Endothelial cell of hepatic sinusoid (primary cell): ENCODE measurements around the gene FAIM2.

ENCODE experiments used
- in situ Hi-C: cut with HindIII; loops from 2 replicates; pipeline ENCODE4 v1.10.0; 2017; ENCODE audit warnings: low sequenced_read_pairs

FAIM2 gene

DNA sequence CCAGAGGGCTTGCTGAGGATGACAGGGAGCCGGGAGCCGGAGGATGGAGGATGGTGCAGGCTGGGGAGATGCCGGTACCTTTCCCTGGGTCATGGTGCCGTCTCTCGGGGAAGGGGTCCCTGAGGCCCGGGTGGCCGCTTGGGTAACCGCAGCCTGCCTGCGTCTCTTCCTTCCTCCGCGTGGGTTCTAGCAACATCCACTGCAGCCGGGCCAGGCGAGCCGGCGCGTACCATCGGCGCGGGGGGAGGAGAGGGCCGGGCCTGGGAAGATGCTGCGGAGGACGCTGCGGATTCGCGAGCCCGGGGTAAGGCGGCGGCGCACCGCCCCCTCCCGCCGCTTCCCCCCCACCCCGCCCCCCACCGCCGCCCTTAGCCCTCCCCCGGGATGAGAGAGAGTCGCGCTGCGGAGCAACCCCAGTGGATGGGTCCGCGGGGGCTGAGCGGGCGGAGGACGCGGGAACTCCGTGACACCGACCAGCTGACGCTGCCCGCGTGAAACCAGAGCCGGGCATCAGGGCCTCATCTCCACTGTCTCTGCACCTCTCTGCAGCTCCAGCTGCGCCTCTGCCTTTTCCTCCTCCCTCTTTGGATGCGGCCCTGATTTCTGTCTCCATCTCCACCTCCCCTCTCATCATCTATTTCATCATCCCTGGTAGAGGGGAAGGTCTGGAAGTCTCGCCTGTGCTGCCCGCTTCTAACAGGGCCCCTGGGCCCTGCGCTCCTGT, at the start of gene FAIM2:
TSS of gene FAIM2 (minus strand) at position 201 of the 724 bp plus-strand sequence. CDS start at position 93, 108 bp downstream.
- in situ Hi-C loops: no loop called here

- in situ Hi-C loops: loop anchor here (5.0 kb wide), 1 partner anchor 61 kb away; no protein-coding TSS in a partner anchor
Observed at GRCh38 chr12:49953151-49953550, 49.5 kb upstream of the FAIM2 start.

- in situ Hi-C loops: loop anchor here (5.0 kb wide), 1 partner anchor 60 kb away; no protein-coding TSS in a partner anchor
Observed at GRCh38 chr12:49952391-49953055, 48.8 kb upstream of the FAIM2 start.

DNA sequence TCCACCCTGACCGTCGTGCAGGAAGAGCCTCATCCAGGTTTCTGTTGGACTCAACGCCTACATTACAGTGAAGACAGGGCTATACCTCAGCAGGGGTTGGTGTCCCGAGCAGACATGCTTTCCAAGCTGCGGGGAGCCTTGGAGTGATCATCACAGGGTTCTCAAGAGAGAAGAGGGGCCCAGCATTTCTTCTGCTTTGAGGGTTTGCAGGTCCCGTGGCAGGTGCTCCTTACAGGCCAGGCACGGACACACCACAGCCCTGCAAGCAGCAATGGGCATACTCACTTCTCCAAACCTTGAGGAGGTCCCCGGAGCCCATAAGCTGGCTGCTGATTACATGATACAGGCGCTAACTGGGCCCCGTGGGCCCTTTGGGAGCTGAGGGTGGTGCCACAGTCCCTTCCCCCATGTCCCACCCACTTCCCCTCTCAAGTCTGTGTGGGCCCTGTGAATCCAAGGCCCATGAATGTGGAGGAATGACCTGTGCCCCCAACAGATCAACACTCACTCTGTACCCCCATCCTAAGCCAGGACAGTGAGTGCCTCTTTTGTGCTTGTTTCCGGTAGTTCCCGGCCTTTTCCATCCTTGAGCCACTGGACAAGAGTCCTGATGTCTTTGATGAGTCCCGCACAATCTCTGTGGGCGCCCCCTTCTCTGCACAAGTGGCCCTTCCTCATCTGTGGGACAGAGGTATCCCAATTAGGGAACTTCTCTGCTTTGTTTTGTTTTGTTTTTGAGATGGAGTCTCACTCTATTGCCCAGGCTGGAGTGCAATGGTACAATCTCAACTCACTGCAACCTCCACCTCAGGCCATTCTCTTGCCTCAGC, 47.9 kb upstream of the FAIM2 start:
- in situ Hi-C loops: loop anchor here (5.0 kb wide), 1 partner anchor 59 kb away; no protein-coding TSS in a partner anchor

GRCh38 chr12:49950273-49951251, 46.9 kb upstream of the FAIM2 start, which contains the start of gene AQP2:
TSS of gene AQP2 (plus strand) at chr12:49950737. CDS start at chr12:49950831, 94 bp downstream.
- in situ Hi-C loops: loop anchor here (5.0 kb wide), 1 partner anchor 58 kb away; no protein-coding TSS in a partner anchor

- in situ Hi-C loops: loop anchor here (5.0 kb wide), 1 partner anchor 58 kb away; no protein-coding TSS in a partner anchor
Observed at GRCh38 chr12:49949866-49950265, 46.2 kb upstream of the FAIM2 start.

DNA sequence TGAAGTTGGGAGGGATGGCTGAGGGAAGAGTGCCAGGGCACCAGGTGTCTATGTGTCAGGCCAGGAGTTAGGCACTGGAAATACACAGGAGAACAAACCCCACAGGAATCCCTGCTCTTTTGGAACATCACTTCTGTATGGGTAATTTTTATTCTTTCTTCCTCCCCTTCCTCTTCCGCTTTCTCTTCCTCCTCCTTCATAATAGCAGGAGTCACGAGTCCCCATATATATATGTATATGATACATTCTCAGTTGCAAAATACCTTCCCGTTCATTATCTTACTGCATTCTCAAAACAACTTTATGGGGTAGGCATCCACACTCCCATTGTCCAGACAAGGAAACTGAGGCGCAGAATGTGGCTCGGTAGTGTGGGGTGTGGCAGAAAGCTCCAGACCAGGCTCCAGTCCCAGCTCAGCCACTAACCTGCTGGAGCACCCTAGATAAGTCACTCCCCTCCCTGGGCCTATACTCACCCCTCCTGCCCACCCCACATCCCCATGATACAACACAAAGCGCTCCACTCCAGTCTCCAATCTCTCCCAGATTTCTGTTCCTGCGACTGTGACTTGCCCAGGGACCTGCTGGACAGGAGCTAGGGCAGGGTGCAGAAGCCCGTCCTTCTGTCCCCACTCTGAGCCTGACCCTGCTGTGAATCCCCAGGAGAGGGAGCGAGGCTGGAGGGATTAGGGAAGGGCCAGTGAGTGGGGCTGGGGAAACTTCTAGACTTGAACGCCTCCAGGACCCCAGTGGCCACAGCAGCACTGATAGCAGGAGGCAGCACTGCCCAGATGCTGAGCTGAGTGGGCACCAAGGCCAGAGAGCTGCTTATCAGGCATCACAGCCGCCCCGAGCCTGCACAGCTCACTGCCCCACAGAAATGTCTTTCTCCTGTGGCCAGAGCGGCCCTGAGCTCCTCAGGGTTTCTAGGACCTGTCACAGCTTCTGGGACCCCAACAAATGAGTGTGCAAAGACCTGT, 45.5 kb upstream of the FAIM2 start:
- in situ Hi-C loops: no loop called here

DNA sequence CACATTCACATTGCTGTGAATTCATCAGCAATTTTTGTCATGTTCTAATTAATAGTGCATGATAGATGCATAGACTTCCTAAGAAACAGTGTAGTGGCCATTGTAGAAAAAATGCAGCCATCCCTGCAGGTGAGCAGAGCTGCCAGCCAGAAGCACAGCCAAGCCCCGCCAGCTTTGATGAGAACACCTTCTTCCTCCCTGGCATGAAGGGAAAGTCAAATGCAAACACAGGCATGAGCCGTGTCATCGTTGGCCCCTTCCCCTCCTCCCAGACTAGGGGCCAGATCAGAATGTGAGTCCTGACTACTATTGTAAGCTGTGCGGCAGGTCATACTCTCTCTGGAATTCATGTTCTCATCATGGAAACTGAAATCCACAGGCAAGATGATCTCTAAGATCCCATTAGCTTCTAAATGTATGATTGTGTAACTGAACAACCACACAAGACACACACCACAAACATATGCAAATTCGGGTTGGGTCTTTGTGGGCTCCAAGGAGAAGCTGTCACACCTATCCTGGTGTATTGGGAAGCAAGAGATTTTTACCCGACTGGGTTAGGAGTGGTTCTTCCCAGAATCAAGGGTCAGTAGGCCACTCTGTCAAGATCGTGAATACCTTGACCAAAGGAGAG, 44.0 kb upstream of the FAIM2 start:
- in situ Hi-C loops: no loop called here

DNA sequence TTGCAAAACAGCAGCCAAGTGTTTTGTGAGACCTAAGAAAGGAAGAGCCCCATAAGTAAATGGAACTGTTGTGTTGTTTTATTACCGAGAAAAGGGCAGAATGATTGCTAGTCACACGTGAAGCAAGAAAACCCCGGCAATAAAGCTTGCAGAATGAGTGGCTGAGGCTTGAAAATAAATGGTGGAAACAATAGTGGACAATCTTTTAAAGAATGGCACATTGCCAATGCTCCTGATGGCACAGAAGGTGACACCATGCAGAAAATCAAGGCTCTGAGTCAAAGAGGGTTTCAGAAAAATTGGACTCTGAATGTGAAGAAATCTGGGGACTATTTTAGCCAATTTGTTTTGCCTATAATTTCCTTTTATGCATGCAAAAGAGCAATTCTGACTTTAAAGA, 42.8 kb upstream of the FAIM2 start:
- in situ Hi-C loops: no loop called here

GRCh38 chr12:49946086-49946485, 42.4 kb upstream of the FAIM2 start:
- in situ Hi-C loops: no loop called here

- in situ Hi-C loops: no loop called here
Observed at GRCh38 chr12:49945394-49946080, 41.8 kb upstream of the FAIM2 start.

GRCh38 chr12:49944718-49945117, 41.0 kb upstream of the FAIM2 start:
- in situ Hi-C loops: loop anchor here (5.0 kb wide), 2 partner anchors 63 to 77 kb away; no protein-coding TSS in a partner anchor

DNA sequence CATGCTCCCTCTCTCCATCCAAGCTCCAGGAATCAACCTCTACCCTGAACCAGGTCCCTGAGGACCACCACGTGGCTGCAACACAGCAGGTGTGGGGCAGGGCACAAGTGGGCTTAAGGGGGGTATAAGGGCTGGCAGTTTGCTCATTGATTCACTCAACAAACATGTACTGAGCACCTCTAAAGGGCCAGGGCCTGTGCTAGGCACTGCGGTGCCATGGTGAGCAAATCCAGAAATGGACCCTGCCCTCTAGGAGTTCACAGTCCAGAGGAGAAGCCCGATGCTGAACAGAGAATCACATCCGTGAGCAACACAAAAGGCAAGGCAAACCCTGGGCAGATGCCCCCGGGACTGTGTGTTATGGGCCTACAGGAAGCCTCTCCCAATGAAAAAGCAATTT, 40.3 kb upstream of the FAIM2 start:
- in situ Hi-C loops: loop anchor here (5.0 kb wide), 2 partner anchors 63 to 77 kb away; no protein-coding TSS in a partner anchor

DNA sequence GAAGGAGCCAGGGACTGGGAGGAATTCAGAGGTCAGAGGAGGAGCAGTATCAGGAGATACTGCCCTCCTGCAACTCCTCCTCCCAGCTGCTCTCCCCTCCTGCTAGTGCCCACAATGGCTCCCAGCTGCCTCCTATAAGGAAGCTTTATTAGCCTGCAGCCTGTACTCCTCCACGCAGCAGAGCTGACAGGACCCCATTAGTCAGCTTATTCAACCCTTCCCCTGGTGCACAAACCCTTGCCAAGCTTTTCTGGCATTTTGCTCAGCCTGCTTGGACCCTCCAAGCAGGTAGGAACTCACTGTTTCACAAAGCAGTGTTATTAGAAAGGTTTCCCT, 39.9 kb upstream of the FAIM2 start:
- in situ Hi-C loops: loop anchor here (5.0 kb wide), 2 partner anchors 64 to 76 kb away; no protein-coding TSS in a partner anchor

GRCh38 chr12:49942921-49943624, 39.4 kb upstream of the FAIM2 start:
- in situ Hi-C loops: loop anchor here (5.0 kb wide), 2 partner anchors 64 to 76 kb away; no protein-coding TSS in a partner anchor

DNA sequence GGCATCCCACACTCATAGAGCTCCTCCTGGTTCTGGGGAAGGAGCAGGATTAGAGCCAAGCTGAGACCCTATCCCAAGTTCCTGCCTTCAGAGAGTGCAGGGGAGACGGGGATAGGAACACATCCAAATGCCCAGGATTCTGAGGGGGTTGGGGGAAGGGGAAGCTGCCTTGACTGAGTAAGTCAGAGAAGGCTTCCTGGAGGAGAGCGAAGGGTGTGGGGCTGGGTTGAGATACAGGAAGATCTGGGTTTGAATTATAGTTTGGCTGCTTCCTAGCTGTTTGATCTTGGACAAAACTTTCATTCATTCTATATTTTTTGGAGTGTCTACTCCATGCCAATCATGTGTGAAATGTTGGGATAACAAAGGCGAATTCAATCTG, 38.8 kb upstream of the FAIM2 start:
- in situ Hi-C loops: loop anchor here (5.0 kb wide), 2 partner anchors 65 to 75 kb away; no protein-coding TSS in a partner anchor
